GM12865 (cell line): ENCODE results near the gene FRRS1L.

Experiments used
- DNase-seq: peaks from one replicate; pipeline ENCODE4 v3.0.0; 2010; ENCODE audit warnings: low read depth
- H3K4me3 ChIP-seq: 2 replicates; pipeline ENCODE4 v1.5.1; 2011; ENCODE audit warnings: mild to moderate bottlenecking, low read depth, low read length, control low read depth
- CTCF ChIP-seq: IDR thresholded peaks from 2 replicates; pipeline ENCODE4 v1.5.1; 2011; ENCODE audit warnings: low read length, control low read depth, low read depth, inconsistent platforms; ENCODE audit not compliant: insufficient read depth; ENCODE audit errors: missing control alignments

FRRS1L gene

GRCh38 chr9:109114670-109115069 lies 52.4 kb downstream of the FRRS1L start:
- TF ChIP-seq CTCF, result no peak
- no peak overlapping the region for H3K4me3 ChIP-seq
- DNase-seq, result peak; percentile 20

GRCh38 chr9:109113892-109114609 lies 53.0 kb downstream of the FRRS1L start:
- DNase-seq, result no peak
- no peak for TF ChIP-seq CTCF
- no peak overlapping the region for H3K4me3 ChIP-seq

GRCh38 chr9:109113254-109113653 lies 53.8 kb downstream of the FRRS1L start:
- H3K4me3 ChIP-seq, result no peak overlapping the region
- no peak for TF ChIP-seq CTCF
- no peak for DNase-seq

GRCh38 chr9:109110329-109111021 lies 56.6 kb downstream of the FRRS1L start:
- DNase-seq, result peak; percentile 41
- H3K4me3 ChIP-seq, result no peak overlapping the region
- no peak for TF ChIP-seq CTCF

- H3K4me3 ChIP-seq, result no peak overlapping the region
- DNase-seq, result no peak
- TF ChIP-seq CTCF, result no peak
Measured at GRCh38 chr9:109109967-109110328, 57.1 kb downstream of the FRRS1L start.

- no peak for DNase-seq
- TF ChIP-seq CTCF, result no peak
- H3K4me3 ChIP-seq, result no peak overlapping the region
Measured at GRCh38 chr9:109108318-109108717, 58.7 kb downstream of the FRRS1L start.
